Chondrocyte (in vitro differentiated cells): ENCODE results near the gene HFE. TPM values are rescaled to one million over a fixed set of nuclear protein-coding genes. Genes with fewer than 3 reads are reported as not detected.

Experiments used
- DNase-seq: peaks from one replicate; pipeline ENCODE4 v3.0.0; 2021; ENCODE audit warnings: mixed read lengths, low spot score
- H3K27ac Mint-ChIP-seq: one replicate; pipeline ENCODE4 v1.8.0; 2021; ENCODE audit warnings: mild to moderate bottlenecking, moderate library complexity, mixed read lengths; ENCODE audit not compliant: unreplicated experiment
- H3K27me3 Mint-ChIP-seq: 2 replicates; pipeline ENCODE4 v1.8.0; 2021; ENCODE audit warnings: low read depth, mixed read lengths
- H3K36me3 Mint-ChIP-seq: 2 replicates; pipeline ENCODE4 v1.8.0; 2021; ENCODE audit warnings: low read depth, mixed read lengths
- H3K4me1 Mint-ChIP-seq: 2 replicates; pipeline ENCODE4 v1.8.0; 2021; ENCODE audit warnings: low read depth, mild to moderate bottlenecking, mixed read lengths
- H3K4me3 Mint-ChIP-seq: one replicate; pipeline ENCODE4 v1.8.0; 2021; ENCODE audit warnings: mild to moderate bottlenecking, moderate library complexity, mixed read lengths; ENCODE audit not compliant: unreplicated experiment
- H3K9me3 Mint-ChIP-seq: 2 replicates; pipeline ENCODE4 v1.8.0; 2021; ENCODE audit warnings: low read depth, mixed read lengths
- total RNA-seq: library from RNA; stranded (reverse); gene quantifications from 3 replicates; pipeline ENCODE4 v1.2.1, GENCODE V29; 2021
- TF ChIP-seq, protein P1 (sequence below): fragments of 200-600 bp; sonication (generic); IDR thresholded peaks from 2 replicates; pipeline ENCODE4 v1.5.0; 2021; ENCODE audit warnings: antibody characterized with exemption, mild to moderate bottlenecking, moderate library complexity

HFE gene
- total RNA-seq, 1 donor from 2014 or later, result 6.1 TPM

GRCh38 chr6:26053992-26054780, 33.0 kb upstream of the HFE start:
- Mint-ChIP-seq H3K36me3 (no peaks in the 10 kb centered on the region), H3K9me3 (no peaks in the 10 kb centered on the region), H3K27me3 (no peaks in the 10 kb centered on the region), H3K4me3 (peak overlapping the region; percentile 82), H3K27ac (peak overlapping the region; percentile 99), H3K4me1 (peaks cover 12% of the 10 kb centered on the region)
- TF ChIP-seq, protein P1, sequence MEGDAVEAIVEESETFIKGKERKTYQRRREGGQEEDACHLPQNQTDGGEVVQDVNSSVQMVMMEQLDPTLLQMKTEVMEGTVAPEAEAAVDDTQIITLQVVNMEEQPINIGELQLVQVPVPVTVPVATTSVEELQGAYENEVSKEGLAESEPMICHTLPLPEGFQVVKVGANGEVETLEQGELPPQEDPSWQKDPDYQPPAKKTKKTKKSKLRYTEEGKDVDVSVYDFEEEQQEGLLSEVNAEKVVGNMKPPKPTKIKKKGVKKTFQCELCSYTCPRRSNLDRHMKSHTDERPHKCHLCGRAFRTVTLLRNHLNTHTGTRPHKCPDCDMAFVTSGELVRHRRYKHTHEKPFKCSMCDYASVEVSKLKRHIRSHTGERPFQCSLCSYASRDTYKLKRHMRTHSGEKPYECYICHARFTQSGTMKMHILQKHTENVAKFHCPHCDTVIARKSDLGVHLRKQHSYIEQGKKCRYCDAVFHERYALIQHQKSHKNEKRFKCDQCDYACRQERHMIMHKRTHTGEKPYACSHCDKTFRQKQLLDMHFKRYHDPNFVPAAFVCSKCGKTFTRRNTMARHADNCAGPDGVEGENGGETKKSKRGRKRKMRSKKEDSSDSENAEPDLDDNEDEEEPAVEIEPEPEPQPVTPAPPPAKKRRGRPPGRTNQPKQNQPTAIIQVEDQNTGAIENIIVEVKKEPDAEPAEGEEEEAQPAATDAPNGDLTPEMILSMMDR, result no peak
- no peak for DNase-seq

DNA sequence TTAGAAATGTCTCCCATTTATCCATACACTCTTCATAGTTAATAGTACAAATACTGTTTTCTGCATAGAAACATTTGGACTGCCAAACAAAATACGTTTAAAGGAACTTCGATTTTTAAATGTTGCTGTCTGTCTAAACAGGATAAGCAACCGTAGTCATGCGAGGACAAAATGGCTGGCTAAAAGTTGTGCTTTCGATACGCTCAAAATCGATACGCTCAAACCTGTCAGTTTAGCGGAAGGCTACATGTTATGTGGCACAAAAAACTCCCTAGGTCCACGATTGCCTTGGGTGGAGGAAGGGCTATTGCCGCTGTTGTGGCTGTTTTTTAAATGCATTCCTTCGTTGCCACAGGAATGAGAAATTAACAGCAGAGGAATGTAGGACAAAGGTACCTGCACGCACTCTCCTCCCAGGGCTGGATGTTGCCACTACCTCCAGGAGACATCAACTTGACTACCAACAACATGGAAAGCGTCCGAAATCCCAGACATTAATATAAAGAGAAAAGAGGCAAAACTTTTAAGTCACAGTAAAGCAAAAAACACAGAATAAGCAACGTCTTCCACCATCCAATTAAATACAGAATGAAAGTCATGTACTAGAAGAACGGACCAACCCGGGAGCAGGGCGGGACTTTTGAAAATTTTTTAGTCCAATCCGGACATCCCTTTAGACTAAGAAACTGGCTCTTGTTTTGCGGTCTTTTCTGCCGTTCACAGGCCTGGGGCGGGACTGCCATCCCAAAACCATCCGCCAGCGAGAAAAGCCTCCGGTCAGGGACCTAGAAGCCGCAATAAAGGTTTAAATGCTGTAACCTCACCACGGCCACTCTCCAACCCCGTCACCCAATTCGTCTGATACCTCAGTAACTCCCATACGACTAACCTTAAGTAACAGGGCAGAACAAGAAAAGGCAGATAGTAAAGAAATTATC, 32.2 kb upstream of the HFE start:
- H3K36me3 Mint-ChIP-seq, result no peaks in the 10 kb centered on the region
- no peaks in the 10 kb centered on the region for H3K9me3 Mint-ChIP-seq
- H3K4me3 Mint-ChIP-seq, result peak overlapping the region; percentile 82
- peak overlapping the region; percentile 99 for H3K27ac Mint-ChIP-seq
- H3K4me1 Mint-ChIP-seq, result peaks cover 12% of the 10 kb centered on the region
- TF ChIP-seq, protein P1, result peak; percentile 65
- DNase-seq, result no peak
- no peaks in the 10 kb centered on the region for H3K27me3 Mint-ChIP-seq

DNA sequence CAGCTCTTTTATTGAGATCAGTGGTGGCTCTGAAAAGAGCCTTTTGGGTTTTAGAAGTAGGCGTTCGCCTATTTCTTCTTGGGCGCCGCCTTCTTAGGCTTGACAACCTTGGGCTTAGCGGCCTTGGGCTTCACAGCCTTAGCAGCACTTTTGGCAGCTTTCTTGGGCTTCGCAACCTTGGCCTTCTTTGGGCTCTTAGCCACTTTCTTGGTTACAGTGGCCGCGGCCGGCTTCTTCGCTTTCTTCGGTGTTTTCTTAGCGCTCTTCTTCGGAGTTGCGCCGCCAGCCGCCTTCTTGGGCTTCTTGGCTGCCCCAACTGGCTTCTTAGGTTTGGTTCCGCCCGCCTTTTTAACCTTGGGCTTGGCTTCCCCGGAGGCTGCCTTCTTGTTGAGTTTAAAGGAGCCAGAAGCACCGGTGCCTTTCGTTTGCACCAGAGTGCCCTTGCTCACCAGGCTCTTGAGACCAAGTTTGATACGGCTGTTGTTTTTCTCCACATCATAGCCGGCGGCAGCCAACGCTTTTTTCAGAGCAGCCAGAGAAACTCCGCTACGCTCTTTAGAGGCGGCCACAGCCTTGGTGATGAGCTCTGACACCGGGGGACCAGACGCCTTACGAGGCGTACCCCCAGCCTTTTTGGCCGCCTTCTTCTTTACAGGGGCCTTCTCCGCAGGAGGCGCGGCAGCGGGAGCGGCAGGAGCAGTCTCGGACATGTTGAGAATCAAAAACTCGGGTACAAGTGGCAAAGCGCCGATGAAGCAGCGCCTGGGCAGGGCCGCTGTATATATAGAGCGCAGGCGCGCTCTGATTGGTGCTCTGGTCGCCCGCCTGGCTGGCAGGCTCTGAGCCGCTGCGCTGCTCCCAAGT, 31.3 kb upstream of the HFE start:
- Mint-ChIP-seq H3K36me3 (no peaks in the 10 kb centered on the region), H3K4me1 (peaks cover 12% of the 10 kb centered on the region), H3K27ac (peak overlapping the region; percentile 99), H3K4me3 (peak overlapping the region; percentile 82), H3K9me3 (no peaks in the 10 kb centered on the region), H3K27me3 (no peaks in the 10 kb centered on the region)
- TF ChIP-seq, protein P1, result no peak
- DNase-seq, result no peak

GRCh38 chr6:26056583-26057350, 30.5 kb upstream of the HFE start:
- DNase-seq, result no peak
- Mint-ChIP-seq H3K4me3 (peak overlapping the region; percentile 82), H3K27ac (peak overlapping the region; percentile 99), H3K27me3 (no peaks in the 10 kb centered on the region), H3K4me1 (peaks cover 12% of the 10 kb centered on the region), H3K9me3 (no peaks in the 10 kb centered on the region), H3K36me3 (no peaks in the 10 kb centered on the region)
- TF ChIP-seq, protein P1, result no peak
